Neural progenitor cell (in vitro differentiated cells): ENCODE data around the gene MFAP3. TPM values are rescaled to one million over a fixed set of nuclear protein-coding genes. Genes with fewer than 3 reads are reported as not detected.
A peak's percentile ranks its signal among the peaks of the same experiment; 100 is the strongest.

Experiments used
- DNase-seq: peaks from one replicate; pipeline ENCODE4 v3.0.0-alpha.2; 2016; ENCODE audit warnings: low spot score
- H2AFZ ChIP-seq: fragments of 200-600 bp; sonication (generic); replicated peaks from 2 replicates; pipeline ENCODE4 v1.6.1; 2016; ENCODE audit warnings: antibody characterized with exemption
- H3F3A ChIP-seq: fragments of 200-600 bp; sonication (generic); 2 replicates; pipeline ENCODE4 v1.6.1; 2016; ENCODE audit warnings: antibody characterized with exemption, low read depth
- H3K27ac ChIP-seq: fragments of 200-600 bp; sonication (generic); 2 replicates; pipeline ENCODE4 v1.5.1; 2016; ENCODE audit warnings: mild to moderate bottlenecking
- H3K27me3 ChIP-seq: fragments of 200-600 bp; sonication (generic); 2 replicates; pipeline ENCODE4 v1.6.1; 2016; ENCODE audit warnings: mild to moderate bottlenecking, moderate library complexity
- H3K36me3 ChIP-seq: fragments of 200-600 bp; sonication (generic); 2 replicates; pipeline ENCODE4 v1.5.1; 2016
- H3K4me1 ChIP-seq: fragments of 200-600 bp; sonication (generic); 2 replicates; pipeline ENCODE4 v1.6.1; 2016; ENCODE audit warnings: mixed run types
- H3K4me2 ChIP-seq: fragments of 200-600 bp; sonication (generic); 2 replicates; pipeline ENCODE4 v1.6.1; 2016
- H3K4me3 ChIP-seq: fragments of 200-600 bp; sonication (generic); 2 replicates; pipeline ENCODE4 v1.5.1; 2016
- H3K79me2 ChIP-seq: fragments of 200-600 bp; sonication (generic); 2 replicates; pipeline ENCODE4 v1.6.1; 2016; ENCODE audit warnings: low read depth
- H3K9ac ChIP-seq: fragments of 200-600 bp; sonication (generic); 2 replicates; pipeline ENCODE4 v1.6.1; 2016
- H3K9me3 ChIP-seq: fragments of 200-600 bp; sonication (generic); 2 replicates; pipeline ENCODE4 v1.5.1; 2016; ENCODE audit warnings: low read depth
- H4K20me1 ChIP-seq: fragments of 200-600 bp; sonication (generic); 2 replicates; pipeline ENCODE4 v1.6.1; 2016; ENCODE audit warnings: low read depth
- H3K27ac Mint-ChIP-seq: 3 replicates; pipeline ENCODE4 v1.8.0; 2021; ENCODE audit warnings: mixed read lengths
- H3K27me3 Mint-ChIP-seq: 2 replicates; pipeline ENCODE4 v1.8.0; 2022; ENCODE audit warnings: low read depth, mild to moderate bottlenecking, inconsistent platforms, moderate library complexity, mixed read lengths; ENCODE audit not compliant: insufficient read depth
- H3K36me3 Mint-ChIP-seq: 3 replicates; pipeline ENCODE4 v1.8.0; 2021; ENCODE audit warnings: mixed read lengths
- H3K4me1 Mint-ChIP-seq: 3 replicates; pipeline ENCODE4 v1.8.0; 2021; ENCODE audit warnings: mixed read lengths
- H3K4me3 Mint-ChIP-seq: 3 replicates; pipeline ENCODE4 v1.8.0; 2021; ENCODE audit warnings: mild to moderate bottlenecking, moderate library complexity, mixed read lengths
- H3K9me3 Mint-ChIP-seq: 3 replicates; pipeline ENCODE4 v1.8.0; 2020; ENCODE audit warnings: mixed read lengths
- CTCF ChIP-seq: fragments of 200-600 bp; sonication (generic); IDR thresholded peaks from 2 replicates; pipeline ENCODE4 v1.5.1; 2017; ENCODE audit warnings: antibody characterized with exemption, mild to moderate bottlenecking
- EZH2 ChIP-seq: fragments of 200-600 bp; sonication (generic); IDR thresholded peaks from 2 replicates; pipeline ENCODE4 v1.6.1; 2017; ENCODE audit warnings: antibody characterized with exemption, mild to moderate bottlenecking, moderate library complexity
- EZH2phosphoT487 ChIP-seq: fragments of 200-600 bp; sonication (generic); IDR thresholded peaks from 2 replicates; pipeline ENCODE4 v1.6.1; 2017; ENCODE audit warnings: antibody characterized with exemption
- total RNA-seq: library from RNA; depleted of rRNA; stranded (reverse); fragments of >200 nt; gene quantifications from 2 replicates; pipeline ENCODE4 v1.2.3, GENCODE V29; 2015; ENCODE audit warnings: low replicate concordance

The MFAP3 gene
- total RNA-seq, 1 donor from 2014 or later: 89.7 TPM

DNA sequence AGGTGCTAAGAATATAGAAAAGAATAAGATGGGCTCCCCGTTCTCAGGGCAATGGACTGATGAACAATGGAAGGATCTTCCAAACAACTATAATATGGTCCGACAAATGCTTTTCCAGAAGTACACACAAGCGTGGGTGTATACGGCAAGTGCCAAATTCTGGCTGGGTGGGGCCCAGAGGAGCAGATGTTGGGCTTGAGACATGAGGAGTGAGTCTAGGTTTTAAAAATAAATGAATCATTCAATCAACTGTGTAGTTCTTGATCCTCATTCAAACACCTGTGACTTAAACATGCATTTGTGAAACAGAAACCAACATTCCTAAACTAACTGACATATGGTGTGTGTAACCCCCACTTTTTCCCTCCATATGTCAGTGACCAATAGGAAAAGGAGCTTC, 47.9 kb downstream of the MFAP3 start:
- Histone ChIP-seq H3K9ac (no peak overlapping the region), H3F3A (peaks cover 56% of the 10 kb centered on the region), H3K4me3 (no peak overlapping the region), H3K36me3 (no peaks in the 10 kb centered on the region), H3K27me3 (no peaks in the 10 kb centered on the region), H3K4me2 (peak overlapping the region; percentile 42), H2AFZ (no peak overlapping the region), H3K79me2 (no peaks in the 10 kb centered on the region), H3K4me1 (peaks cover 57% of the 10 kb centered on the region), H3K27ac (peak overlapping the region; percentile 82), H4K20me1 (peaks cover 15% of the 10 kb centered on the region), H3K9me3 (no peaks in the 10 kb centered on the region)
- no peak for TF ChIP-seq EZH2phosphoT487
- no peak for TF ChIP-seq CTCF
- TF ChIP-seq EZH2: no peak
- Mint-ChIP-seq H3K27me3 (no peaks in the 10 kb centered on the region), H3K4me1 (peaks cover 71% of the 10 kb centered on the region), H3K9me3 (peaks cover 16% of the 10 kb centered on the region), H3K36me3 (peaks cover 11% of the 10 kb centered on the region), H3K27ac (peak overlapping the region; percentile 72), H3K4me3 (peak overlapping the region; percentile 0)
- DNase-seq: no peak

DNA sequence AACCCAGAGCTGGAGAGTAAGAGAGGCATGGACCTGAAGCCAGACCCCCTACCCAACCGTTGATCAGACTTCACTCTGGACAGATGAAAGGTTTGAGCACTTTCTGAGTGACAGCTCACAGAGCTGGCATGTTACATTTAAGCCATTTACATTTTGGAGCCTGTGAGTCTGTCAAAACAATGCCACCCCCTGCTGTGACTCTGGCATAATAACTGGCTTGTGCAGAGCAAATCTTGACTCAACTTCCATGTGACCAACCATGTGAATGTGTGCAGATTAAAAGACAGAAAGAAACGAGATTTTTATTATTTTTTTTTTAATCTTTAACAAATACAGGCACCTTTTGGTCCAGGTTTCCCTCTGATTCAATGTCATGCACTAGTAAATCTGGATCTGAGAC, 48.5 kb downstream of the MFAP3 start:
- Histone ChIP-seq H3K4me1 (peaks cover 63% of the 10 kb centered on the region), H4K20me1 (peaks cover 15% of the 10 kb centered on the region), H3K27ac (no peak overlapping the region), H3K27me3 (no peaks in the 10 kb centered on the region), H3K4me2 (peak overlapping the region; percentile 42), H3K4me3 (no peak overlapping the region), H3F3A (peaks cover 61% of the 10 kb centered on the region), H3K9me3 (no peaks in the 10 kb centered on the region), H2AFZ (no peak overlapping the region), H3K79me2 (no peaks in the 10 kb centered on the region), H3K9ac (no peak overlapping the region), H3K36me3 (no peaks in the 10 kb centered on the region)
- no peak overlapping the region for H3K27ac Mint-ChIP-seq
- no peaks in the 10 kb centered on the region for H3K27me3 Mint-ChIP-seq
- peak; percentile 33 for DNase-seq
- TF ChIP-seq CTCF (no peak), EZH2phosphoT487 (no peak)
- H3K36me3 Mint-ChIP-seq: peaks cover 11% of the 10 kb centered on the region
- peaks cover 71% of the 10 kb centered on the region for H3K4me1 Mint-ChIP-seq
- no peak overlapping the region for H3K4me3 Mint-ChIP-seq
- H3K9me3 Mint-ChIP-seq: peaks cover 16% of the 10 kb centered on the region

DNA sequence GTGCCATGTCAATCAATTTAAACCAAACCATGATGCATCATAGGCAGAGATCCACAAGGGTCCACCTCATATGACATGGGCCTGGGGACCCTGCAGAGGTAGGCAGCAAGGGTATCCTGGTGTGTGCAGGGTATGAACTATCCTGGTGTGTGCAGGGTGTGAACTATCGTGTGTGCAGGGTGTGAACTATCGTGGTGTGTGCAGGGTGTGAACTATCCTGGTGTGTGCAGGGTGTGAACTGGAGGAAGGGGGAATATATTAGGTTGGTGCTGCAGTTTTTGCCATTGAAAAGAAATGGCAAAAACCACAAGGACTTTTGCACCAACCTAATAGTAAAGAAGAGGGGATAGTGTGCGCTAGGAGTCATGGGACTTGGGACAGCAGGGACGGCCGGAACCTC, 50.0 kb downstream of the MFAP3 start:
- no peaks in the 10 kb centered on the region for H3K27me3 Mint-ChIP-seq
- no peak for DNase-seq
- TF ChIP-seq EZH2phosphoT487: no peak
- no peak for TF ChIP-seq CTCF
- no peak for TF ChIP-seq EZH2
- H3K27ac ChIP-seq: no peak overlapping the region
- H3F3A ChIP-seq: peaks cover 47% of the 10 kb centered on the region
- H3K4me2 ChIP-seq: no peak overlapping the region
- H4K20me1 ChIP-seq: peaks cover 15% of the 10 kb centered on the region
- peak overlapping the region; percentile 15 for H3K27ac Mint-ChIP-seq
- H3K27me3 ChIP-seq: no peaks in the 10 kb centered on the region
- H3K36me3 ChIP-seq: no peaks in the 10 kb centered on the region
- H3K9me3 Mint-ChIP-seq: peaks cover 16% of the 10 kb centered on the region
- no peaks in the 10 kb centered on the region for H3K79me2 ChIP-seq
- no peaks in the 10 kb centered on the region for H3K9me3 ChIP-seq
- no peak overlapping the region for H3K9ac ChIP-seq
- peaks cover 69% of the 10 kb centered on the region for H3K4me1 Mint-ChIP-seq
- no peak overlapping the region for H3K4me3 Mint-ChIP-seq
- H2AFZ ChIP-seq: no peak overlapping the region
- peaks cover 11% of the 10 kb centered on the region for H3K36me3 Mint-ChIP-seq
- peaks cover 54% of the 10 kb centered on the region for H3K4me1 ChIP-seq
- H3K4me3 ChIP-seq: no peak overlapping the region
